M059J (cell line): ENCODE results near the gene MRPS2. TPM values are rescaled to one million over a fixed set of nuclear protein-coding genes. Genes with fewer than 3 reads are reported as not detected.

Source experiments
- total RNA-seq: library from RNA; depleted of rRNA; stranded (reverse); fragments of >200 nt; shearing (Covaris generic); gene quantifications from 2 replicates; pipeline ENCODE4 v1.2.3, GENCODE V29; 2014; rRNA removed

The MRPS2 gene
- total RNA-seq, 1 experiment from 2014 or later, result 36.9 TPM

Other genes starting within 250 kb of the MRPS2 start
- 9.6 and 17.1 TPM in 2 replicates for gene PPP1R26, start 20.9 kb upstream of the MRPS2 start, total RNA-seq
- gene LCN1, start 20.8 kb downstream of the MRPS2 start, total RNA-seq, result not detected in 2 replicates
- gene OBP2A, start 45.4 kb downstream of the MRPS2 start, total RNA-seq, result not detected in 2 replicates
- not detected in 2 replicates for gene PAEP, start 61.1 kb downstream of the MRPS2 start, total RNA-seq
- gene GLT6D1, start 138.9 kb downstream of the MRPS2 start, total RNA-seq, result not detected in 2 replicates
- not detected in 2 replicates for gene LCN9, start 162.6 kb downstream of the MRPS2 start, total RNA-seq
- not detected in 2 replicates for gene SOHLH1, start 198.8 kb downstream of the MRPS2 start, total RNA-seq
- gene KCNT1, start 201.5 kb downstream of the MRPS2 start, total RNA-seq, result not detected in 2 replicates